HepG2 (cell line): ENCODE results near the gene YEATS4. TPM values are rescaled to one million over a fixed set of nuclear protein-coding genes. Genes with fewer than 3 reads are reported as not detected.

Source experiments
- AGO1 ChIP-seq: fragments of 200-400 bp; formaldehyde crosslinking; IDR thresholded peaks from 2 replicates; pipeline ENCODE4 v1.6.1; 2017; ENCODE audit warnings: mild to moderate bottlenecking, low read depth, low read length, moderate library complexity; ENCODE audit not compliant: poor library complexity, severe bottlenecking
- CCDC6 ChIP-seq: sonication (generic); formaldehyde crosslinking; IDR thresholded peaks from 2 replicates; pipeline ENCODE4 v1.8.1; 2022; ENCODE audit warnings: mild to moderate bottlenecking, missing genetic modification reagents, moderate library complexity
- HNRNPUL1 ChIP-seq: fragments of 200-400 bp; formaldehyde crosslinking; IDR thresholded peaks from 2 replicates; pipeline ENCODE4 v1.6.1; 2017; ENCODE audit warnings: low read depth, mild to moderate bottlenecking, low read length, moderate library complexity
- MED8 ChIP-seq: sonication (generic); formaldehyde crosslinking; IDR thresholded peaks from 2 replicates; pipeline ENCODE4 v1.8.1; 2023; ENCODE audit warnings: mild to moderate bottlenecking, missing genetic modification reagents; ENCODE audit not compliant: insufficient replicate concordance
- PAWR ChIP-seq: sonication (generic); formaldehyde crosslinking; IDR thresholded peaks from 2 replicates; pipeline ENCODE4 v1.4.0; 2020; ENCODE audit warnings: missing genetic modification reagents, mild to moderate bottlenecking, borderline replicate concordance
- POLR2AphosphoS2 ChIP-seq: IDR thresholded peaks from 2 replicates; pipeline ENCODE4 v1.6.1; 2011; ENCODE audit warnings: low read depth, low read length, improper control_type of control experiment
- PTBP1 ChIP-seq: fragments of 200-400 bp; formaldehyde crosslinking; IDR thresholded peaks from 2 replicates; pipeline ENCODE4 v1.6.1; 2018; ENCODE audit warnings: low read length, low read depth; ENCODE audit not compliant: poor library complexity, severe bottlenecking
- TOE1 ChIP-seq: sonication (generic); formaldehyde crosslinking; IDR thresholded peaks from 2 replicates; pipeline ENCODE4 v1.4.0; 2020; ENCODE audit warnings: mild to moderate bottlenecking, missing genetic modification reagents
- ZNF441 ChIP-seq: sonication (generic); formaldehyde crosslinking; IDR thresholded peaks from 2 replicates; pipeline ENCODE4 v1.7.0; 2021; ENCODE audit warnings: missing genetic modification reagents, borderline replicate concordance
- ZNF605 ChIP-seq: sonication (generic); formaldehyde crosslinking; IDR thresholded peaks from 2 replicates; pipeline ENCODE4 v1.8.0; 2022; ENCODE audit warnings: mild to moderate bottlenecking, missing genetic modification reagents
- polyA plus RNA-seq, 8 experiments: library from polyadenylated mRNA; depleted of rRNA in 3 of 8; stranded (reverse) in 7 of 8; unstranded in 1 of 8; fragments of >200 nt; fragmentation: Illumina TruSeq in 4 of 8; extraction: Trizol in 4 of 8; gene quantifications; 2 replicates each; pipeline versions ENCODE4 v1.2.1 to v1.2.3, GENCODE V29; 2011 to 2016; ENCODE audit warnings: low read depth in 4 of 8, missing spikeins in 1 of 8, mixed read lengths in 1 of 8; ENCODE audit not compliant: insufficient read depth in 1 of 8
- total RNA-seq, 5 experiments: library from RNA; depleted of rRNA; stranded (reverse); fragments of >200 nt; fragmentation: Illumina TruSeq; extraction: Trizol; gene quantifications; 2 replicates each; pipeline ENCODE4 v1.2.3, GENCODE V29; 2016; ENCODE audit warnings: low read depth in 1 of 5
- TF ChIP-seq, protein P1 (sequence below): sonication (generic); formaldehyde crosslinking; IDR thresholded peaks from 2 replicates; pipeline ENCODE4 v1.4.0; 2020; ENCODE audit warnings: missing genetic modification reagents
- TF ChIP-seq, protein P2 (sequence below), 2 experiments: sonication (generic) in 1 of 2; formaldehyde crosslinking in 1 of 2; IDR thresholded peaks; 2 replicates each; pipeline versions ENCODE4 v1.4.0 to v1.6.1; 2016 to 2020; ENCODE audit warnings: borderline replicate concordance in 1 of 2, low read depth in 1 of 2, mild to moderate bottlenecking in 1 of 2, missing genetic modification reagents in 1 of 2
- TF ChIP-seq, protein P3 (sequence below): sonication (generic); formaldehyde crosslinking; IDR thresholded peaks from 2 replicates; pipeline ENCODE4 v1.4.0; 2020; ENCODE audit warnings: missing genetic modification reagents, borderline replicate concordance
- TF ChIP-seq, protein P4 (sequence below): sonication (generic); formaldehyde crosslinking; IDR thresholded peaks from 2 replicates; pipeline ENCODE4 v1.4.0; 2020; ENCODE audit warnings: mild to moderate bottlenecking, missing genetic modification reagents
- TF ChIP-seq, protein P5 (sequence below): sonication (generic); formaldehyde crosslinking; IDR thresholded peaks from 2 replicates; pipeline ENCODE4 v1.5.1; 2020; ENCODE audit warnings: missing genetic modification reagents, mild to moderate bottlenecking, borderline replicate concordance
- TF ChIP-seq, protein P6 (sequence below): sonication (generic); formaldehyde crosslinking; IDR thresholded peaks from 2 replicates; pipeline ENCODE4 v1.4.0; 2020; ENCODE audit warnings: missing genetic modification reagents

YEATS4 gene
- total and polyA plus RNA-seq, 2 of the 13 experiments (the other 11 are each of a cell fraction or from before 2014, with no cell fraction given): 16.8 to 45.0 TPM

DNA sequence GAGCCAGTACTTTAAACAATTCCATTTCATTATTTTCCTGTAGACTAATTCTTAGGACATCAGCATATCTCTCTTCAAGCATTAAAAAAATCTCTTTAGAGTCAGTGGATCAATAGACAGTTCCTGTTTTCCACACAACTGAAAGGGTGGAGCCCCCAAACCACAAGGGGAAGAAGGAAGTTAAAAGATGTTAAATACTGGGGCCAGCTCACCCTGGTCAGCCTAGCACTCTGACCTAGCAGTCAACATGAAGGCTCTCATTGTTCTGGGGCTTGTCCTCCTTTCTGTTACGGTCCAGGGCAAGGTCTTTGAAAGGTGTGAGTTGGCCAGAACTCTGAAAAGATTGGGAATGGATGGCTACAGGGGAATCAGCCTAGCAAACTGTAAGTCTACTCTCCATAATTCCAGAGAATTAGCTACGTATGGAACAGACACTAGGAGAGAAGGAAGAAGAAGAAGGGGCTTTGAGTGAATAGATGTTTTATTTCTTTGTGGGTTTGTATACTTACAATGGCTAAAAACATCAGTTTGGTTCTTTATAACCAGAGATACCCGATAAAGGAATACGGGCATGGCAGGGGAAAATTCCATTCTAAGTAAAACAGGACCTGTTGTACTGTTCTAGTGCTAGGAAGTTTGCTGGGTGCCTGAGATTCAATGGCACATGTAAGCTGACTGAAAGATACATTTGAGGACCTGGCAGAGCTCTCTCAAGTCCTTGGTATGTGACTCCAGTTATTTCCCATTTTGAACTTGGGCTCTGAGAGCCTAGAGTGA lies 11.2 kb upstream of the YEATS4 start, which contains the start of gene LYZ (continued):
- TF ChIP-seq, protein P1, sequence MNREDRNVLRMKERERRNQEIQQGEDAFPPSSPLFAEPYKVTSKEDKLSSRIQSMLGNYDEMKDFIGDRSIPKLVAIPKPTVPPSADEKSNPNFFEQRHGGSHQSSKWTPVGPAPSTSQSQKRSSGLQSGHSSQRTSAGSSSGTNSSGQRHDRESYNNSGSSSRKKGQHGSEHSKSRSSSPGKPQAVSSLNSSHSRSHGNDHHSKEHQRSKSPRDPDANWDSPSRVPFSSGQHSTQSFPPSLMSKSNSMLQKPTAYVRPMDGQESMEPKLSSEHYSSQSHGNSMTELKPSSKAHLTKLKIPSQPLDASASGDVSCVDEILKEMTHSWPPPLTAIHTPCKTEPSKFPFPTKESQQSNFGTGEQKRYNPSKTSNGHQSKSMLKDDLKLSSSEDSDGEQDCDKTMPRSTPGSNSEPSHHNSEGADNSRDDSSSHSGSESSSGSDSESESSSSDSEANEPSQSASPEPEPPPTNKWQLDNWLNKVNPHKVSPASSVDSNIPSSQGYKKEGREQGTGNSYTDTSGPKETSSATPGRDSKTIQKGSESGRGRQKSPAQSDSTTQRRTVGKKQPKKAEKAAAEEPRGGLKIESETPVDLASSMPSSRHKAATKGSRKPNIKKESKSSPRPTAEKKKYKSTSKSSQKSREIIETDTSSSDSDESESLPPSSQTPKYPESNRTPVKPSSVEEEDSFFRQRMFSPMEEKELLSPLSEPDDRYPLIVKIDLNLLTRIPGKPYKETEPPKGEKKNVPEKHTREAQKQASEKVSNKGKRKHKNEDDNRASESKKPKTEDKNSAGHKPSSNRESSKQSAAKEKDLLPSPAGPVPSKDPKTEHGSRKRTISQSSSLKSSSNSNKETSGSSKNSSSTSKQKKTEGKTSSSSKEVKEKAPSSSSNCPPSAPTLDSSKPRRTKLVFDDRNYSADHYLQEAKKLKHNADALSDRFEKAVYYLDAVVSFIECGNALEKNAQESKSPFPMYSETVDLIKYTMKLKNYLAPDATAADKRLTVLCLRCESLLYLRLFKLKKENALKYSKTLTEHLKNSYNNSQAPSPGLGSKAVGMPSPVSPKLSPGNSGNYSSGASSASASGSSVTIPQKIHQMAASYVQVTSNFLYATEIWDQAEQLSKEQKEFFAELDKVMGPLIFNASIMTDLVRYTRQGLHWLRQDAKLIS: peak; percentile 100
- no peak for TF ChIP-seq PAWR (CRISPR knock-in tag)
- no peak for TF ChIP-seq PTBP1
- peak; percentile 99 for TF ChIP-seq MED8 (CRISPR knock-in tag)
- no peak for TF ChIP-seq POLR2AphosphoS2
- TF ChIP-seq, protein P2, sequence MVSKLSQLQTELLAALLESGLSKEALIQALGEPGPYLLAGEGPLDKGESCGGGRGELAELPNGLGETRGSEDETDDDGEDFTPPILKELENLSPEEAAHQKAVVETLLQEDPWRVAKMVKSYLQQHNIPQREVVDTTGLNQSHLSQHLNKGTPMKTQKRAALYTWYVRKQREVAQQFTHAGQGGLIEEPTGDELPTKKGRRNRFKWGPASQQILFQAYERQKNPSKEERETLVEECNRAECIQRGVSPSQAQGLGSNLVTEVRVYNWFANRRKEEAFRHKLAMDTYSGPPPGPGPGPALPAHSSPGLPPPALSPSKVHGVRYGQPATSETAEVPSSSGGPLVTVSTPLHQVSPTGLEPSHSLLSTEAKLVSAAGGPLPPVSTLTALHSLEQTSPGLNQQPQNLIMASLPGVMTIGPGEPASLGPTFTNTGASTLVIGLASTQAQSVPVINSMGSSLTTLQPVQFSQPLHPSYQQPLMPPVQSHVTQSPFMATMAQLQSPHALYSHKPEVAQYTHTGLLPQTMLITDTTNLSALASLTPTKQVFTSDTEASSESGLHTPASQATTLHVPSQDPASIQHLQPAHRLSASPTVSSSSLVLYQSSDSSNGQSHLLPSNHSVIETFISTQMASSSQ (IDR thresholded peaks at IDR 0.05; ENCODE audit: low read depth): peak; percentile 78
- TF ChIP-seq, protein P2 (CRISPR knock-in tag; IDR thresholded peaks at IDR 0.05; ENCODE audit: borderline replicate concordance): peak; percentile 86; the same call in 1 of the 2 replicates
- TF ChIP-seq, protein P3, sequence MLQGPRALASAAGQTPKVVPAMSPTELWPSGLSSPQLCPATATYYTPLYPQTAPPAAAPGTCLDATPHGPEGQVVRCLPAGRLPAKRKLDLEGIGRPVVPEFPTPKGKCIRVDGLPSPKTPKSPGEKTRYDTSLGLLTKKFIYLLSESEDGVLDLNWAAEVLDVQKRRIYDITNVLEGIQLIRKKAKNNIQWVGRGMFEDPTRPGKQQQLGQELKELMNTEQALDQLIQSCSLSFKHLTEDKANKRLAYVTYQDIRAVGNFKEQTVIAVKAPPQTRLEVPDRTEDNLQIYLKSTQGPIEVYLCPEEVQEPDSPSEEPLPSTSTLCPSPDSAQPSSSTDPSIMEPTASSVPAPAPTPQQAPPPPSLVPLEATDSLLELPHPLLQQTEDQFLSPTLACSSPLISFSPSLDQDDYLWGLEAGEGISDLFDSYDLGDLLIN (CRISPR knock-in tag): no peak; the same call in 1 of the 2 replicates
- no peak for TF ChIP-seq ZNF441 (CRISPR knock-in tag)
- peak; percentile 70; the same call in 1 of the 2 replicates for TF ChIP-seq CCDC6 (CRISPR knock-in tag)
- peak; percentile 82 for TF ChIP-seq ZNF605
- TF ChIP-seq, protein P4, sequence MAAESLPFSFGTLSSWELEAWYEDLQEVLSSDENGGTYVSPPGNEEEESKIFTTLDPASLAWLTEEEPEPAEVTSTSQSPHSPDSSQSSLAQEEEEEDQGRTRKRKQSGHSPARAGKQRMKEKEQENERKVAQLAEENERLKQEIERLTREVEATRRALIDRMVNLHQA (CRISPR knock-in tag): 0 out of 2 replicates have a peak, but pooled peaks have one; percentile 62
- TF ChIP-seq, protein P5, sequence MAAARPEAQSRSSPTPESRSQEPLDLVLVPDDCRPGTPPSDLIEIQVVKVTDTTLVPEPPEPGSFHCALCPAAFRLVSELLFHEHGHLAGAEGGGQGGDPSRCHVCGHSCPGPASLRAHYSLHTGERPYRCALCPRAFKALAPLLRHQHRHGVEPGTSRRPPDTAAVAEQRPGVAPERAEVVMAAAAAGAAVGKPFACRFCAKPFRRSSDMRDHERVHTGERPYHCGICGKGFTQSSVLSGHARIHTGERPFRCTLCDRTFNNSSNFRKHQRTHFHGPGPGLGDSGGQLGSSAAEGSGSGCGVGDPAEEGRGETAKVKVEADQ (CRISPR knock-in tag): no peak
- TF ChIP-seq HNRNPUL1: no peak
- TF ChIP-seq AGO1: no peak
- TF ChIP-seq, protein P6, sequence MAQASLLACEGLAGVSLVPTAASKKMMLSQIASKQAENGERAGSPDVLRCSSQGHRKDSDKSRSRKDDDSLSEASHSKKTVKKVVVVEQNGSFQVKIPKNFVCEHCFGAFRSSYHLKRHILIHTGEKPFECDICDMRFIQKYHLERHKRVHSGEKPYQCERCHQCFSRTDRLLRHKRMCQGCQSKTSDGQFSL (CRISPR knock-in tag): no peak
- peak; percentile 88 for TF ChIP-seq TOE1 (CRISPR knock-in tag)
